Uterus (tissue), 2 donors: Measurements from ENCODE around the gene OPRM1.

Experiments
- CTCF ChIP-seq, 4 experiments: fragments of 200-600 bp in 2 of 4; fragments of 450-650 bp in 2 of 4; sonication (generic) in 2 of 4; IDR thresholded peaks; one replicate each; pipeline ENCODE4 v1.5.1; 2016 to 2019; ENCODE audit warnings: antibody characterized with exemption in 4 of 4, mild to moderate bottlenecking in 2 of 4, moderate library complexity in 1 of 4
- POLR2A ChIP-seq, 2 donors: fragments of 450-650 bp; IDR thresholded peaks; one replicate each; pipeline ENCODE4 v1.6.1; 2016; ENCODE audit warnings: antibody characterized with exemption in 2 of 2, mild to moderate bottlenecking in 1 of 2, moderate library complexity in 1 of 2

GRCh38 chr6:154218301-154218700 lies 179.3 kb downstream of the OPRM1 start:
- TF ChIP-seq POLR2A (IDR thresholded peaks at IDR 0.05), result no peak
- no peak for TF ChIP-seq CTCF (IDR thresholded peaks at IDR 0.05)
